Limb (tissue), 2 donors: ENCODE data around the gene ICOS.
"Not testable (repeated sequence)": the region's sequence is repeated elsewhere in the genome, so short reads cannot be mapped to it uniquely, and the experiment has no call there.

Source experiments
- DNase-seq, 2 donors: peaks; one replicate each; pipeline ENCODE4 v3.0.0-alpha.2; 2016; ENCODE audit errors: extremely low spot score in 2 of 2

Gene ICOS

GRCh38 chr2:203916756-203917155 is 19.8 kb upstream of the ICOS start:
- no peak for DNase-seq

GRCh38 chr2:203918264-203918663 is 18.3 kb upstream of the ICOS start:
- peak in 1 of 2 donors; percentile 37 for DNase-seq

- DNase-seq: no peak
These were observed 17.7 kb upstream of the ICOS start for GRCh38 chr2:203918839-203919238.

- DNase-seq: no peak
These were observed 10.9 kb upstream of the ICOS start for GRCh38 chr2:203925512-203926158.

- DNase-seq: no peak
These were observed 7.7 kb upstream of the ICOS start for GRCh38 chr2:203928849-203929248.

GRCh38 chr2:203931262-203931661 is 5.3 kb upstream of the ICOS start:
- DNase-seq: not testable (repeated sequence)

GRCh38 chr2:203934041-203934492 is 2.5 kb upstream of the ICOS start:
- peak in 1 of 2 donors; percentile 24 for DNase-seq

GRCh38 chr2:203934711-203935438 is 1.7 kb upstream of the ICOS start:
- DNase-seq: no peak

GRCh38 chr2:203935568-203935967 is 995 bp upstream of the ICOS start:
- DNase-seq: no peak

GRCh38 chr2:203936949-203937348 is 386 bp downstream of the ICOS start:
- DNase-seq: no peak

GRCh38 chr2:203937788-203938187 is 1.2 kb downstream of the ICOS start:
- no peak for DNase-seq

- no peak for DNase-seq
These were observed 3.5 kb downstream of the ICOS start for GRCh38 chr2:203940039-203940438.

- DNase-seq: not testable (repeated sequence)
These were observed 7.2 kb downstream of the ICOS start for GRCh38 chr2:203943493-203944382.

- no peak for DNase-seq
These were observed 12.2 kb downstream of the ICOS start for GRCh38 chr2:203948733-203949132.

- no peak for DNase-seq
These were observed 12.7 kb downstream of the ICOS start for GRCh38 chr2:203949228-203949627.

GRCh38 chr2:203951366-203951902 is 14.9 kb downstream of the ICOS start:
- DNase-seq: no peak

GRCh38 chr2:203959265-203959664 is 22.7 kb downstream of the ICOS start:
- no peak for DNase-seq

- DNase-seq: no peak
These were observed 23.1 kb downstream of the ICOS start for GRCh38 chr2:203959672-203960071.

- no peak for DNase-seq
These were observed 24.2 kb downstream of the ICOS start for GRCh38 chr2:203960811-203961210.

- DNase-seq: not testable (repeated sequence)
These were observed 28.6 kb downstream of the ICOS start for GRCh38 chr2:203965190-203965589.

GRCh38 chr2:203971251-203971650 is 34.7 kb downstream of the ICOS start:
- peak in 1 of 2 donors; percentile 38 for DNase-seq

- no peak for DNase-seq
These were observed 35.5 kb downstream of the ICOS start for GRCh38 chr2:203972066-203972465.
